Cerebellar cortex (tissue), 1 donor: ENCODE results near the gene RNASE1.
A peak's percentile ranks its signal among the peaks of the same experiment; 100 is the strongest.
"Not testable (repeated sequence)": the region's sequence is repeated elsewhere in the genome, so short reads cannot be mapped to it uniquely, and the experiment has no call there.

ENCODE experiments used
- DNase-seq: peaks from one replicate; pipeline ENCODE4 v3.0.0-alpha.2; 2015; ENCODE audit warnings: low spot score

RNASE1 gene

DNA sequence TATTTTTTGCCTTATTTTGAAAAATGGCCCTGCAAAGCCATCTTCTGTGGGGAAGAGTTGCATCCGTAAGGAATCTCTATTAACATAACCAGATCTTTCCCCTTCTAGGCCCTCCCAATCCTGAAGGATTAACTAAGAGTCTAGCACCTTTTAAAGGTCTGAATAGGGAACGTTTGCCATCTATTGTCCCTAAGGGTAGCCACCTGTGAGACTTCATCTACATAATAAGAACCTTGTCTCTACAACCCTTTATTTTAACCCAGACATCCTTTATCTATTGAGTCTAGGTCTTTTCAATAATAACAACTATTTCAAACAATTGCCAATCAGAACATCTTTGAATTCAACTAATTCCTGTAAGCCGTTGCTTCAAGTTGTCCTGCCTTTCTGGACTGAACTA is 30.0 kb downstream of the RNASE1 start:
- DNase-seq = no peak

- no peak for DNase-seq
Measured at GRCh38 chr14:20769421-20769820, 33.2 kb downstream of the RNASE1 start.

DNA sequence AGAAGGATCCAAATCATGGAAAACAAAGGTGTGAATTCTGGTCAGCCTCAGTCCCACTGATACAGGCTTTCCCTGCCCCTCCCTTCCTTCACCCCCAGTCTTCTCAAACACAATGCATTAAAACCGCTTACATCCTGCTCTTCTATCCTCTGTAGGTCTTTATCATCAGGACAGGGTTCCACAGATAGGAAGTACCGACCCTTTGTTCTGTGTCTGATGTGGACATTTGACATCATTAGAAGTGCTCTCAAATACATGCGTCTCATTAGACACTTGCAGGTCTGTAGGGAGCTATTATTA is 34.1 kb downstream of the RNASE1 start:
- DNase-seq = no peak

DNA sequence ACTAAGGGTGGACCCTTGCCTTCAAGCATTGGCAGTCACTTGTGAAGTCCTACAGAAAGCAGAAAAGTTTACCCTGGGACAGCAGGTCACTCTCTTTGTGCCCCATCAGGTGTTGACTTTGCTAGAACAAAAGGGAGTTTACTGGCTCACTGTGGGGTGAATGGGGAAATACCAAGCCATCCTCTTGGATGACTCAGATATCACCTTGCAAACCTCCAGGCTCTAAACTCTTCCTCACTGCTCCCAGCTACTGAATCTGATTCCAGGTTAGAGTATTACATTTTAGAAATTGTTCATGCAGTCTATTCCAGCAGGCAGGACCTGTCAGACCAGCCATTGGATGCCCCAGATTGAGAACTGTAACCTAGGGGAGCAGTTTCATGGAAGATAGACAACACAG is 41.7 kb downstream of the RNASE1 start:
- no peak for DNase-seq

GRCh38 chr14:20759465-20759864 is 43.2 kb downstream of the RNASE1 start:
- not testable (repeated sequence) for DNase-seq

- DNase-seq = peak; percentile 4
Measured at GRCh38 chr14:20757965-20758364, 44.7 kb downstream of the RNASE1 start.

DNA sequence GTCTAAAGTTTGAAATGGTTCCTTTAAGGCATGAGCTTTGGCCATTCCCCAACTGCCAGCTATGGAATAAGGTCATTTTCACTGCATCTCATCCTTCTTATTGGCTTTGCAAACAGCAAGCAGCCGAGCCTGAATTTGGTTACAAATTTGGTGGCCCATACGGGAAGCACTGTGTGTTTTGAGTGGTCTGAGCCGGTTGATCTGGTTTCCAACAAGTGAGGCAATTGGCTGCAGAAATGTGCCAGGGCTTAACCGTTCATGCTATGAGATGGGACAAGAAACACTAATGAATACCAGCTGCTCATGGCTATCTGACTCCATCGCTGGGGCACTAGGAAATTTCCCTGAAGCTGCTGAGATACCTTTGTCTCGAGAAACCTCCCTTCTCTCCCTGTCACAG is 47.6 kb downstream of the RNASE1 start:
- DNase-seq = no peak

DNA sequence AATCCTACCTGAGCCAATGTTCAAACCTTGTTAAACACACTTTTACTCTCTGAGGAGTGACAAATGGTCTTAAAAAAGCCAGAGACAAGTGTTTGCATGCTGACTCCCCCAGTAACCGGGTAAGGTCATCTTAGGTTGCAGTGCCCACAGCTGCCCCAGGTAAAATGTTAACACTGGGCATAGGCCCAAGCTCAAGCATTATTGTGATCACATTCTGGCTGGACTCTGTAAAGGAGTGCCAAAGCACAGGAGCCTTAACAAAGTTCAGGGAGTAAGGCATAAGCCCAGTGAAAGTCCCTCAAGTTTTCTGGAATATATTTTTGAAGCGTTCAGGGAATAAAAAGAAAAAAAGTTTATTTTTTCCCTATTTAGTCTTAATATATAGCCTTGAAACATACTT is 48.3 kb downstream of the RNASE1 start:
- DNase-seq = no peak

GRCh38 chr14:20751963-20752562 is 50.6 kb downstream of the RNASE1 start:
- DNase-seq = no peak
